ENCODE results near the gene MGAT3.

MGAT3 gene

DNA sequence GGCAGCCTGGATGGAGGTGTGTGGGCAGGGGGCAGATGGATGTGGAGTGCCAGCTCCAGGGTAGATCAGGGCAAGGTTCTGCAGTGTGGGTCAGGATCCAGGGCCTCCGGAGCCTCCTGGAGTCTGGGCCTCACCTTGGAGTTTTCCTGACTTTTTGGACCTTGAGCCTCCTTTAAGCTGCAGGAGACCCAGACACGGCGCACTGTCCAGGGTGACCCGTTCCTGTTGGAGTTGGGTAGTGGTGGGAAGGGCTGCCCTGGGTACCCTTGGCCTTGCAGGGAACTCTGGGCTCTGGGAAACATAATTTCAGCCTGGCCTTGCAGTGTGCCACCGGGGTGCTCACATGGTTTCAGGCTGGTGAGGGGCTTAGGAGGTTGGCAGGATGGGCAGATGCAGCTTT is 17.0 kb downstream of the MGAT3 start:
- CTCF ChIA-PET: no interaction called here
- DNase-seq (ENCODE audit: extremely low spot score): no peak
- no peak for TF ChIP-seq LEF1 (IDR thresholded peaks at IDR 0.05; ENCODE audit: borderline replicate concordance)
- no peak for TF ChIP-seq FOXM1 (IDR thresholded peaks at IDR 0.05; ENCODE audit: borderline replicate concordance)
- TF ChIP-seq BHLHE40 (IDR thresholded peaks at IDR 0.05; ENCODE audit: borderline replicate concordance): no peak
- no peak for TF ChIP-seq ARNT (IDR thresholded peaks at IDR 0.05)
- TF ChIP-seq ELF4 (IDR thresholded peaks at IDR 0.05): no peak
- TF ChIP-seq HDGF (IDR thresholded peaks at IDR 0.05; ENCODE audit: borderline replicate concordance): no peak
- TF ChIP-seq FOXA1 (IDR thresholded peaks at IDR 0.05): no peak
- no peak for TF ChIP-seq CTBP1 (IDR thresholded peaks at IDR 0.05; ENCODE audit: borderline replicate concordance)
- no peak for TF ChIP-seq SP1 (IDR thresholded peaks at IDR 0.05)
- TF ChIP-seq FOXK2 (IDR thresholded peaks at IDR 0.05): no peak
- no peak for TF ChIP-seq TARDBP (IDR thresholded peaks at IDR 0.05)
- no peak for TF ChIP-seq L3MBTL2 (conservative IDR thresholded peaks at IDR 0.05)
- TF ChIP-seq, protein P1, sequence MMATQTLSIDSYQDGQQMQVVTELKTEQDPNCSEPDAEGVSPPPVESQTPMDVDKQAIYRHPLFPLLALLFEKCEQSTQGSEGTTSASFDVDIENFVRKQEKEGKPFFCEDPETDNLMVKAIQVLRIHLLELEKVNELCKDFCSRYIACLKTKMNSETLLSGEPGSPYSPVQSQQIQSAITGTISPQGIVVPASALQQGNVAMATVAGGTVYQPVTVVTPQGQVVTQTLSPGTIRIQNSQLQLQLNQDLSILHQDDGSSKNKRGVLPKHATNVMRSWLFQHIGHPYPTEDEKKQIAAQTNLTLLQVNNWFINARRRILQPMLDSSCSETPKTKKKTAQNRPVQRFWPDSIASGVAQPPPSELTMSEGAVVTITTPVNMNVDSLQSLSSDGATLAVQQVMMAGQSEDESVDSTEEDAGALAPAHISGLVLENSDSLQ (IDR thresholded peaks at IDR 0.05): no peak
- POLR2A ChIA-PET: interaction anchor here (2.1 kb wide), 1 partner anchor 155 kb away, joined by 7 read pairs; the partner anchor contains the start of gene RPL3

DNA sequence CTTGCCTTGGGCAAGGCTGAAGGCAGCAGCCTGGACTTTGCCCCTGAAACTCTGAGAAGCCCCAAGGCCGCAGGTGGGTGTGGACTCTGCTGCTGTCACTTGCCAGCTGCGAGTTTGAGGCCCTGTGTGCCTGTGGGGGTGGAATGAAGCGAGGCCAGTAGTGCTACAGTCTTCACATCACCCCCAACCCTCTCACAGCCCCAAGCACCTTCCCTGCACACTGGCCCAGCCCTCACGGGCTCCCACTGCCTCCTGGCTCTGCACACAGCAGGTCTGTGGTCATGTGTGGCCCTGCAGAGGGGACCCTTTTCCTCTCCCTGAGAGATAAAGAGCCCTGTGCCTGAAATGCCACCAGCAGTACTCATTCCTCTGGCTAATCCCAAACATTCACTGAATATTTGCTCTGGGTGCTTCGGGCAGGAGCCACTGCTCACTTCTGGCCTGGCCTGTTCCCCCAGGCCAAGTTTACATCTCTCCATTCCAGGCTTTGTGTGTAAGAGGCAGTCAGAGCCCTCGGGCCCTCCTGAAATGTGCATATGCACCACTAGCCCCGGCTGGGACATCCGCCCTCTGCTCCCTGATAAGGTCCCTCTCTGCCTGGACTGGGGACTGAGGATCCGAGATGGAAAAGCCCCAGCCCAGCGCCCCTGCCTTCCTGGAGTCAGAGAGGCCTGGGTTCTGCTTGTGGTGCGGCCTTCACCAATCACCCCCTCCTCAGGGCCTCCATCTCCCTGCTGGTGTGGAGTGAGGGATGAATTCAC is 17.7 kb downstream of the MGAT3 start:
- CTCF ChIA-PET: no interaction called here
- TF ChIP-seq SUZ12 (IDR thresholded peaks at IDR 0.05) (no peak), ELF4 (IDR thresholded peaks at IDR 0.05) (no peak), LEF1 (IDR thresholded peaks at IDR 0.05; ENCODE audit: borderline replicate concordance) (no peak), BHLHE40 (IDR thresholded peaks at IDR 0.05; ENCODE audit: borderline replicate concordance) (no peak), FOXA1 (IDR thresholded peaks at IDR 0.05) (no peak), SP1 (IDR thresholded peaks at IDR 0.05) (no peak)

GRCh38 chr22:39475337-39475736 is 18.5 kb downstream of the MGAT3 start:
- CTCF ChIA-PET: interaction anchor here (0.9 kb wide), 1 partner anchor 9 kb away, joined by 4 read pairs; no protein-coding TSS in a partner anchor
- POLR2A ChIA-PET: interaction anchor here (1.1 to 2.0 kb wide), 4 partner anchors 27 to 156 kb away, joined by 4 to 6 read pairs (median 4); partner anchors contain the start of genes ATF4, MIEF1 and RPL3
- DNase-seq (ENCODE audit: extremely low spot score): no peak
- TF ChIP-seq NFRKB (IDR thresholded peaks at IDR 0.05) (no peak), BHLHE40 (IDR thresholded peaks at IDR 0.05; ENCODE audit: borderline replicate concordance) (no peak), FOXK2 (IDR thresholded peaks at IDR 0.05) (no peak), TARDBP (IDR thresholded peaks at IDR 0.05) (no peak), SUZ12 (IDR thresholded peaks at IDR 0.05) (no peak), CTBP1 (IDR thresholded peaks at IDR 0.05; ENCODE audit: borderline replicate concordance) (no peak), SP1 (IDR thresholded peaks at IDR 0.05) (no peak), HDGF (IDR thresholded peaks at IDR 0.05; ENCODE audit: borderline replicate concordance) (no peak), FOXA1 (IDR thresholded peaks at IDR 0.05) (no peak), ARNT (IDR thresholded peaks at IDR 0.05) (no peak), LEF1 (IDR thresholded peaks at IDR 0.05; ENCODE audit: borderline replicate concordance) (no peak)
- TF ChIP-seq, protein P1 (IDR thresholded peaks at IDR 0.05): no peak

More for the DNA sequence above, 17.7 kb downstream of the MGAT3 start:
- POLR2A ChIA-PET: interaction anchor here (1.5 to 2.0 kb wide), 2 partner anchors 28 to 45 kb away, joined by 4 to 6 read pairs; partner anchors contain the start of genes ATF4 and MIEF1
- no peak for DNase-seq (ENCODE audit: extremely low spot score)

DNA sequence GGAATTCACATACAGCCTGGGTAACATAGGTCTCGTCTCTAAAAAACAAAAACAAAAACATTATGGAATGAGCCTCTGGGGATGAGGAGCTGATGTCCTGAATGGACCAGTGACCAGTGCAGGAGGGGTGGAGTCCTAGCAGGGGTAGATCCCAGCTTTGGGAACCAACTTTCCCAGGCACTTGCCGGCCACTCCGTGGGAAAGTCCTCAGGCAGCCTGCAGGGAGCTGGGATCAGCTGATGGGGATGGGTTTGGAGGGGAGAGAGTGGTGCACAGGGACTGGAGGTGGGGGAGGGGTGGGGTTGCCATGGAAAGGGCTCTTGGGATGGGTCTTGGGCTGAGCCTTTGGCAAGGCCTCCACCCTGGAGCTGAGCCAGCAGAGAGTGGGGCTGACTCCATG is 19.1 kb downstream of the MGAT3 start:
- TF ChIP-seq ARNT (IDR thresholded peaks at IDR 0.05): no peak
- TF ChIP-seq FOXA1 (IDR thresholded peaks at IDR 0.05): no peak
- no peak for TF ChIP-seq LEF1 (IDR thresholded peaks at IDR 0.05; ENCODE audit: borderline replicate concordance)
- no peak for TF ChIP-seq ZNF384 (IDR thresholded peaks at IDR 0.05)
- TF ChIP-seq HDGF (IDR thresholded peaks at IDR 0.05; ENCODE audit: borderline replicate concordance): no peak
- no peak for TF ChIP-seq ELF4 (IDR thresholded peaks at IDR 0.05)
- no peak for TF ChIP-seq TARDBP (IDR thresholded peaks at IDR 0.05)
- TF ChIP-seq NFRKB (IDR thresholded peaks at IDR 0.05): no peak
- no peak for TF ChIP-seq CTBP1 (IDR thresholded peaks at IDR 0.05; ENCODE audit: borderline replicate concordance)
- no peak for TF ChIP-seq BHLHE40 (IDR thresholded peaks at IDR 0.05; ENCODE audit: borderline replicate concordance)
- no peak for TF ChIP-seq SP1 (IDR thresholded peaks at IDR 0.05)
- TF ChIP-seq L3MBTL2 (conservative IDR thresholded peaks at IDR 0.05): no peak
- TF ChIP-seq FOXK2 (IDR thresholded peaks at IDR 0.05): no peak
- TF ChIP-seq, protein P1 (IDR thresholded peaks at IDR 0.05): no peak
- TF ChIP-seq FOXM1 (IDR thresholded peaks at IDR 0.05; ENCODE audit: borderline replicate concordance): no peak
- TF ChIP-seq SUZ12 (IDR thresholded peaks at IDR 0.05): no peak
- POLR2A ChIA-PET: interaction anchor here (1.1 to 2.0 kb wide), 4 partner anchors 26 to 156 kb away, joined by 4 to 6 read pairs (median 4); partner anchors contain the start of genes ATF4, MIEF1 and RPL3
- CTCF ChIA-PET: interaction anchor here (0.8 to 0.9 kb wide), 2 partner anchors 8 kb away, joined by 3 to 4 read pairs; no protein-coding TSS in a partner anchor
- no peak for DNase-seq (ENCODE audit: extremely low spot score)

DNA sequence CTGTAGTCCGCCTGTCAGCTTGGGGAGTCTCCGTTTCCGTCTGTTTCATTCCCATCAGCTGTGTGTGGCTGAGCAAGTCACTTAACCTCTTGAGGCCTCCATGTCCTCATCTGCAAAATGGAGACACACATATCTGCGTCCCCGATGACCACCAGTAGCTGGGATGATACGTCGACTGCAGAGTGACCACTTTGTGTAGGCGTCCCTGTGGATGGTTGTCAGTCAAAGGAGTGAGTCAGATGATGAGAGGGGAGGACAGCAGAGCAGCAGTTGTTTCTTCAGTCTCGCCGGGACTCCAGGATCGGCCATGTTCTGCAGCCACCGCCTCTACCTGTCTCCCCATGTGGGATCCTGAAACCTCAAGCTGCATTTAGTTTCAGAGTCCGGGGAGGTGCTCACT is 19.9 kb downstream of the MGAT3 start:
- no peak for DNase-seq (ENCODE audit: extremely low spot score)
- CTCF ChIA-PET: interaction anchor here (0.6 to 1.0 kb wide), 3 partner anchors 9 to 59 kb away, joined by 3 read pairs; no protein-coding TSS in a partner anchor
- POLR2A ChIA-PET: interaction anchor here (0.9 to 2.0 kb wide), 2 partner anchors 13 to 43 kb away, joined by 3 to 6 read pairs (median 4); partner anchors contain the start of gene ATF4
- no peak for TF ChIP-seq SUZ12 (IDR thresholded peaks at IDR 0.05)
- TF ChIP-seq LEF1 (IDR thresholded peaks at IDR 0.05; ENCODE audit: borderline replicate concordance): no peak
- TF ChIP-seq SP1 (IDR thresholded peaks at IDR 0.05): no peak
- TF ChIP-seq HDGF (IDR thresholded peaks at IDR 0.05; ENCODE audit: borderline replicate concordance): no peak
- TF ChIP-seq CTBP1 (IDR thresholded peaks at IDR 0.05; ENCODE audit: borderline replicate concordance): no peak
- no peak for TF ChIP-seq L3MBTL2 (conservative IDR thresholded peaks at IDR 0.05)
- TF ChIP-seq FOXK2 (IDR thresholded peaks at IDR 0.05): no peak
- TF ChIP-seq BHLHE40 (IDR thresholded peaks at IDR 0.05; ENCODE audit: borderline replicate concordance): no peak
- no peak for TF ChIP-seq FOXA1 (IDR thresholded peaks at IDR 0.05)
